GM21367 (cell line): ENCODE data around the gene DNAH14.
"Not testable (repeated sequence)": the region's sequence is repeated elsewhere in the genome, so short reads cannot be mapped to it uniquely, and the experiment has no call there.

Experiments used
- ATAC-seq: cut with Tn5 transposase; IDR thresholded peaks from one replicate; pipeline ENCODE4 v1.9.1; 2021; ENCODE audit not compliant: unreplicated experiment

DNAH14 gene

GRCh38 chr1:225146478-225146877 lies 217.0 kb downstream of the DNAH14 start:
- no peak for ATAC-seq

GRCh38 chr1:225147791-225148190 lies 218.3 kb downstream of the DNAH14 start:
- ATAC-seq, result not testable (repeated sequence)

GRCh38 chr1:225152061-225152460 lies 222.6 kb downstream of the DNAH14 start:
- ATAC-seq, result no peak

- no peak for ATAC-seq
Observed at GRCh38 chr1:225155555-225155954, 226.1 kb downstream of the DNAH14 start.

- ATAC-seq, result no peak
Observed at GRCh38 chr1:225156254-225156653, 226.8 kb downstream of the DNAH14 start.

GRCh38 chr1:225158291-225158690 lies 228.8 kb downstream of the DNAH14 start:
- no peak for ATAC-seq

GRCh38 chr1:225159793-225160192 lies 230.3 kb downstream of the DNAH14 start:
- no peak for ATAC-seq

- ATAC-seq, result not testable (repeated sequence)
Observed at GRCh38 chr1:225177409-225177808, 247.9 kb downstream of the DNAH14 start.

GRCh38 chr1:225179686-225180085 lies 250.2 kb downstream of the DNAH14 start:
- no peak for ATAC-seq

- no peak for ATAC-seq
Observed at GRCh38 chr1:225182716-225183115, 253.2 kb downstream of the DNAH14 start.

GRCh38 chr1:225191199-225191753 lies 261.8 kb downstream of the DNAH14 start:
- no peak for ATAC-seq

GRCh38 chr1:225201447-225201846 lies 272.0 kb downstream of the DNAH14 start:
- no peak for ATAC-seq

- ATAC-seq, result no peak
Observed at GRCh38 chr1:225207791-225208190, 278.3 kb downstream of the DNAH14 start.

- ATAC-seq, result no peak
Observed at GRCh38 chr1:225209153-225209552, 279.7 kb downstream of the DNAH14 start.

GRCh38 chr1:225210180-225210579 lies 280.7 kb downstream of the DNAH14 start:
- not testable (repeated sequence) for ATAC-seq

GRCh38 chr1:225211694-225212442 lies 282.4 kb downstream of the DNAH14 start:
- not testable (repeated sequence) for ATAC-seq

- ATAC-seq, result no peak
Observed at GRCh38 chr1:225224287-225224686, 294.8 kb downstream of the DNAH14 start.

GRCh38 chr1:225225681-225226080 lies 296.2 kb downstream of the DNAH14 start:
- ATAC-seq, result no peak

GRCh38 chr1:225228871-225229303 lies 299.4 kb downstream of the DNAH14 start:
- ATAC-seq, result no peak

- not testable (repeated sequence) for ATAC-seq
Observed at GRCh38 chr1:225229429-225229828, 300.0 kb downstream of the DNAH14 start.

GRCh38 chr1:225230483-225230882 lies 301.0 kb downstream of the DNAH14 start:
- no peak for ATAC-seq

GRCh38 chr1:225232930-225233329 lies 303.5 kb downstream of the DNAH14 start:
- not testable (repeated sequence) for ATAC-seq

- ATAC-seq, result no peak
Observed at GRCh38 chr1:225242611-225243010, 313.1 kb downstream of the DNAH14 start.
